BE2C (cell line): ENCODE results near the gene ZNF518B. TPM values are rescaled to one million over a fixed set of nuclear protein-coding genes. Genes with fewer than 3 reads are reported as not detected.

Experiments
- DNase-seq: peaks from one replicate; pipeline ENCODE4 v3.0.0-alpha.2; 2020
- H3K27me3 ChIP-seq: fragments of 250-450 bp; sonication (Bioruptor Pico); 2 replicates; pipeline ENCODE4 v1.5.1; 2020; ENCODE audit warnings: mild to moderate bottlenecking
- H3K36me3 ChIP-seq: fragments of 250-450 bp; sonication (Bioruptor Pico); 2 replicates; pipeline ENCODE4 v1.5.1; 2020; ENCODE audit warnings: mild to moderate bottlenecking
- H3K4me1 ChIP-seq: fragments of 250-450 bp; sonication (Bioruptor Pico); 2 replicates; pipeline ENCODE4 v1.5.1; 2020
- H3K4me3 ChIP-seq: 2 replicates; pipeline ENCODE4 v1.5.1; 2011; ENCODE audit warnings: low read depth, low read length
- H3K9me3 ChIP-seq: fragments of 250-450 bp; sonication (Bioruptor Pico); 2 replicates; pipeline ENCODE4 v1.5.1; 2020
- polyA plus RNA-seq: library from polyadenylated mRNA; unstranded; fragments of >200 nt; gene quantifications from one replicate; pipeline ENCODE4 v1.2.1, GENCODE V29; 2012; ENCODE audit warnings: low read depth, missing spikeins; ENCODE audit not compliant: insufficient read length, insufficient read depth
- TF ChIP-seq, protein P1 (sequence below): IDR thresholded peaks from 2 replicates; pipeline ENCODE4 v1.5.1; 2012; ENCODE audit warnings: mild to moderate bottlenecking, low read depth, low read length

The ZNF518B gene, protein sequence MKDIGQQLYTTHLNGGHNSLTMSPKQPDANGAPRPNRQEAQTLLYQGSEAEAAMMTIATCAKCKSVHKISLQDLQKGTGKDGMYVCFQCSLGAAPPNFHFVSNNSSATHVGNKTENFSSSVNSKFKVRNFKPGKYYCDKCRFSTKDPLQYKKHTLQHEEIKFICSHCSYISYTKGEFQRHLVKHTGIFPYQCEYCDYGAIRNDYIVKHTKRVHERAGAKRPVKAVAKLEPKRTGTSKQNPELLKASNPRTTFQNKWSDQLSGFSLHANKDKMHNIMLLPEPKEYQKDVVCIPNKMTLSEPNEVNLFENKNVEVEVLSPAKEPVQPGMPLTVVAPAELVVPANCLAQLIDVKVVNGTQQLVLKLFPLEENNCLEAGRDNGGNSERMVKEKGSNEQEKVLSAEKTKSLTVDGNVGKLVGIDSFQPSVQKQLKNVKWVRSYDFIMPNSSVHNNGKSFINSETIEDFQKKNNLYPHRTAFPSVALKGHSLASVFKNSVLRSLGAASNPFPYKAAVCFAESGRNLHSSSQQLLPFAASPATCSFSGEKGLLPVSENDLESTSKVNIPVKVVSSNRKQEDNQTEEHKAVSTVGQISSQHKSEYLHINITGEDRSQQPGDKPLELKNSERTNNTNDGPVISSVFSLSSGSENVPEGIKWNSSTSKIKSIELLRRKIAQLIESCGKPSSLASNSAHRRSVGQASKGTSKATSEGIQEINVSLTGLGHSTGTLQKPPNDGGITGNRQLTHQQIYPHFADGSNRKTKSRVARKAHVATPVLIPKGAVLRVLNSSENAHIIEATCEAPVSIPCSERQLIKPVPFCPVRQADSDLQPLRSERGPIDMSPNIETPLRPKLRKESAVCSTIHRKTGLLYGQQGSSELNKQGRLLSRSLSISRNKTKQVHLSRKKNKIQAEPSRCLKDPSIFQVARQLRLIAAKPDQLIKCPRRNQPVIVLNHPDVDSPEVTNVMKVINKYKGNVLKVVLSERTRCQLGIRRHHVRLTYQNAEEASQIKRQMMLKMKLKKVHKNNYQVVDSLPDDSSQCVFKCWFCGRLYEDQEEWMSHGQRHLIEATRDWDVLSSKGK
- 4.2 TPM for polyA plus RNA-seq

DNA sequence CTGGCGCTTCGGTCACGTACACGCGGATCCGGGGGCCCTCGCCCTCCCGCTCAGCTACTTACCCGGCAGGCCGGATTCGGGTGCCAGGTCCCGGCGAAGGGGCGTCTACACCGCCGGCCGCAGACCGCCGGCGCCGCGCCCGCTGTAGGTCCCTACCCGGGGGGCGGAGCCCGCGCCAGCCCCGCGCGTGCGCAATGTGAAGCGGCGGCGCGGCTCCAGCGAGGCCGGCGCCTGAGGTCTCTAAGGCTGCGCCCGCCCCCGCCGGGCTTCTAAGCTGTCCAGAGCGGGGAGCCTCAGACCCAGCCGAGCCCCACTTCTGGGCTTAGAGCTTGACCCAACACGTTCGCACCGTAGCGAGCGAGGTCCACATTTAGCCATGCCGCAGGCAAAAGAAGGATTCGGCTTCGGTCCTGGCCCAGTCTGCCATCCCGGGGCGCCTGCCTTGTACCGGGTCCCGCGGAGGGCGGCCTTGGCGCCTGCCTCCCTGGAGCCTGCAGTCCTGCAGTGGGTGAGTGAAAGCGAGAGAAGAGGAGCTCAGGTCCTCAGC is at the start of gene ZNF518B:
ZNF518B (minus strand) TSS at position 172 of the 547 bp plus-strand sequence. CDS start 11,098 bp downstream, outside the sequence.
- Histone ChIP-seq H3K4me1 (no peaks in the 10 kb centered on the region), H3K27me3 (no peaks in the 10 kb centered on the region), H3K9me3 (peaks cover 3% of the 10 kb centered on the region), H3K36me3 (no peaks in the 10 kb centered on the region), H3K4me3 (peak within 1 kb of the TSS; percentile 16)
- TF ChIP-seq, protein P1, sequence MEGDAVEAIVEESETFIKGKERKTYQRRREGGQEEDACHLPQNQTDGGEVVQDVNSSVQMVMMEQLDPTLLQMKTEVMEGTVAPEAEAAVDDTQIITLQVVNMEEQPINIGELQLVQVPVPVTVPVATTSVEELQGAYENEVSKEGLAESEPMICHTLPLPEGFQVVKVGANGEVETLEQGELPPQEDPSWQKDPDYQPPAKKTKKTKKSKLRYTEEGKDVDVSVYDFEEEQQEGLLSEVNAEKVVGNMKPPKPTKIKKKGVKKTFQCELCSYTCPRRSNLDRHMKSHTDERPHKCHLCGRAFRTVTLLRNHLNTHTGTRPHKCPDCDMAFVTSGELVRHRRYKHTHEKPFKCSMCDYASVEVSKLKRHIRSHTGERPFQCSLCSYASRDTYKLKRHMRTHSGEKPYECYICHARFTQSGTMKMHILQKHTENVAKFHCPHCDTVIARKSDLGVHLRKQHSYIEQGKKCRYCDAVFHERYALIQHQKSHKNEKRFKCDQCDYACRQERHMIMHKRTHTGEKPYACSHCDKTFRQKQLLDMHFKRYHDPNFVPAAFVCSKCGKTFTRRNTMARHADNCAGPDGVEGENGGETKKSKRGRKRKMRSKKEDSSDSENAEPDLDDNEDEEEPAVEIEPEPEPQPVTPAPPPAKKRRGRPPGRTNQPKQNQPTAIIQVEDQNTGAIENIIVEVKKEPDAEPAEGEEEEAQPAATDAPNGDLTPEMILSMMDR: no peak
- peak; percentile 65 for DNase-seq

DNA sequence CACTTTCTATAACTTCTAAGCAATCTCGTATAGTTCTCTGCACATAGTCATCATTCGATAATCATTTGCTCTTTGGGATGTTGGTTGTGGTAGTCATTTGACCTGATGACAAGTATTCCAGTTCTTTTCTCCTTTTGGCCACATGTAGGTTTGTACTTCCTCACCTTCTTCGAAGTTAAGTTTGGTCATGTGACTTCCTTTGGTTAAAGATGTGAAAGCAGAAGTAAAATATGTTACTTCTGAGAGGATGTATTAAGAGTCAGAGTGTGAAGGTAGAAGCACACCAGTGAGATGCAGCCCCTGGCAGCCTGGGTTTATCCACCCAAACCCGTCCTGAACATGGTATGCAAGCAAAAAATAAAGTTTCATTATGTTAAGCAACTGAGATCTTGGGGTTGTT is 48.9 kb upstream of the ZNF518B start:
- no peaks in the 10 kb centered on the region; the same call in 1 of the 2 replicates for H3K9me3 ChIP-seq

DNA sequence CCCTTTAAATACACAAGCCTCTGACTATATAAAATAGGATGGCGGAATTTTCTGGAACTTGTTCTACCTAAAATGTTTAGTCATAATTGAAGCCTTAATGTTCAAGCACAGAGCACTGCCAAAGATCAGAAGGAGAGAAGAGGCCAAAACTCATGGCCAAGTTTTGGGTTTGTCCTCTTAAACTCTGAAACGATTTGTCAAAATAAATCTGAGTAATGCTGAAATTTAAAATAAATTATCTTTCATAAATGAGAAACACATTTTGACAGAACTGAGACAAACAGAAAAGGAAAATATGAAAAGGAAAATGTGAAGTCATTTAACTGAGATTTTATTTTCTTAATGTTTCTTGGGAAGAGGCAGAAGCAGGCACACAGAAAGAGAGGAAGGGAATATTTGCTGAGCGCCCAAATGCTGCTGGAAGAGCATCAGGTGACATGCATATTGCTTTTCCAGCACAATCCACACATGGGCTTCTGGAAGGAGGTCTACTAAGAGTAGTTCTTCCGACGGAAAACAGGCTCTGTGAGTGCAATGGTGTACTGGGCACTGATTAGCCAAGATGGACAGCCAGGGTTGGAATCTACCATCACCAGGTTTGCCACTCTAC is 47.4 kb upstream of the ZNF518B start:
- DNase-seq: no peak
- Histone ChIP-seq H3K36me3 (no peaks in the 10 kb centered on the region), H3K4me3 (no peak overlapping the region), H3K27me3 (no peaks in the 10 kb centered on the region), H3K4me1 (no peaks in the 10 kb centered on the region), H3K9me3 (no peaks in the 10 kb centered on the region; the same call in 1 of the 2 replicates)
- TF ChIP-seq, protein P1: no peak

More for the DNA sequence above, 48.9 kb upstream of the ZNF518B start:
- Histone ChIP-seq H3K27me3 (no peaks in the 10 kb centered on the region), H3K4me1 (no peaks in the 10 kb centered on the region), H3K4me3 (no peak overlapping the region), H3K36me3 (no peaks in the 10 kb centered on the region)
- no peak for DNase-seq
- TF ChIP-seq, protein P1: no peak

DNA sequence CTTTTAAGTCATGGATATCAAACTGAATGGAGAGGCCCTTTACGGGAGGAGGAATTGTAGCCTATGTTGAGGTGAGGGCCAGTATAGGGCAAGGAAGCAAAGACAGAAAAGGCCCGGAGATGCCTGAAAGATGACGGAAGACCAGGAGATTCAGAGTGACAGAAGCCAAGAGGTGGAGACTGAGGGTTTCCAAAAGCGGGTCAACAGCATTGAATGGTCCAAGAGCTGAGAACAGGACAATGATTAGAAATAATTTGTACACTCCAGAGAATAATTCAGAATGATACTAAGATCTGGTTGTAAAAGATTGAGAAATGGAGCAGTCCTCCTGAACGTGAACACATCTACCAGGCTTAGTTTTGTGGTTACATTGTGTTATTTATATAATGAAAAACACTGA is 45.5 kb upstream of the ZNF518B start:
- no peaks in the 10 kb centered on the region for H3K27me3 ChIP-seq
- no peaks in the 10 kb centered on the region; the same call in 1 of the 2 replicates for H3K9me3 ChIP-seq
- H3K4me3 ChIP-seq: no peak overlapping the region
- no peaks in the 10 kb centered on the region for H3K4me1 ChIP-seq
- DNase-seq: no peak
- H3K36me3 ChIP-seq: no peaks in the 10 kb centered on the region
- TF ChIP-seq, protein P1: no peak

DNA sequence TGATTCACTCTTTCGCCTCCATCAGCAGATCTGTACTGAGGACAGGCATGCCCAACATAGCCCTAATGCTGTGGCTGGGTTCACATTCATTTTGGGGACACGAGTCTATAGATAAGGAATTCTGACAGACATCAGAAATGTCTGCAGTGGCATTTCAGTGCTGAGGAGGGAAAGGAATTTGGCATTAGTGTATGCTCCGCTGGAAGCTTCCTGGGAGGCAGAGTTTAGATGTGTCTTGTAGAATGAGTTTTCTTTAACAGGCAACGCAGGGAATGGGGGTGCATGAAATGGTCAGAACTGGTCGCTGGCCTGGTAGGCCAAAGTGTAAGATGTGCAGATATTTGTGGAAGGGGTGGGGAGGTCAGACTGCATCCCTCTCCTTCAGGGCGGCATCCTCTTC is 43.5 kb upstream of the ZNF518B start:
- TF ChIP-seq, protein P1: no peak
- no peak for DNase-seq
- H3K36me3 ChIP-seq: no peaks in the 10 kb centered on the region

More for the DNA sequence above, 43.5 kb upstream of the ZNF518B start:
- no peaks in the 10 kb centered on the region for H3K4me1 ChIP-seq
- no peaks in the 10 kb centered on the region for H3K27me3 ChIP-seq
- H3K4me3 ChIP-seq: no peak overlapping the region
- no peaks in the 10 kb centered on the region for H3K9me3 ChIP-seq
